ENCODE data around the gene DCANP1.

DCANP1 gene

GRCh38 chr5:135417083-135417482 lies 30.1 kb downstream of the DCANP1 start:
- no peak for FAIRE-seq

GRCh38 chr5:135405082-135405481 lies 42.1 kb downstream of the DCANP1 start:
- no peak for FAIRE-seq

GRCh38 chr5:135402031-135402430 lies 45.1 kb downstream of the DCANP1 start:
- FAIRE-seq: no peak

GRCh38 chr5:135400866-135401265 lies 46.3 kb downstream of the DCANP1 start:
- FAIRE-seq: no peak

- no peak for FAIRE-seq
Observed at GRCh38 chr5:135399794-135400542, 47.2 kb downstream of the DCANP1 start.

GRCh38 chr5:135398855-135399793 lies 48.0 kb downstream of the DCANP1 start, which contains the start of gene MACROH2A1:
TSS of gene MACROH2A1 (minus strand) at chr5:135399231. CDS start at chr5:135389093, 10,138 bp downstream.
- no peak for FAIRE-seq

GRCh38 chr5:135398160-135398854 lies 48.8 kb downstream of the DCANP1 start:
- FAIRE-seq: no peak

- FAIRE-seq: no peak
Observed at GRCh38 chr5:135397084-135397483, 50.1 kb downstream of the DCANP1 start.

- FAIRE-seq: no peak
Observed at GRCh38 chr5:135396459-135397055, 50.6 kb downstream of the DCANP1 start.

GRCh38 chr5:135395866-135396265 lies 51.3 kb downstream of the DCANP1 start:
- FAIRE-seq: no peak

- FAIRE-seq: no peak
Observed at GRCh38 chr5:135395451-135395850, 51.7 kb downstream of the DCANP1 start.

Data from G401.6 (cell line).